DND-41 (cell line): ENCODE results near the gene MIEN1.

ENCODE experiments used
- ATAC-seq: fragments of 200-7000 bp; cut with Tn5 transposase; 3 replicates; pipeline ENCODE4 v1.9.1; 2021; ENCODE audit warnings: low read depth; ENCODE audit not compliant: insufficient read depth
- DNase-seq: peaks from one replicate; pipeline ENCODE4 v3.0.0-alpha.2; 2020
- H2AFZ ChIP-seq: 2 replicates; pipeline ENCODE4 v1.6.0; 2012; ENCODE audit warnings: low read depth, low read length
- H3K27ac ChIP-seq: 2 replicates; pipeline ENCODE4 v1.5.1; 2012; ENCODE audit warnings: low read length, inconsistent platforms
- H3K27me3 ChIP-seq: fragments of 200-600 bp; sonication (generic); 2 replicates; pipeline ENCODE4 v1.6.0; 2012; ENCODE audit warnings: low read length, mild to moderate bottlenecking, inconsistent platforms; ENCODE audit not compliant: insufficient read depth, poor library complexity
- H3K36me3 ChIP-seq: 2 replicates; pipeline ENCODE4 v1.5.1; 2012; ENCODE audit warnings: low read length, inconsistent platforms; ENCODE audit not compliant: insufficient read depth
- H3K4me1 ChIP-seq: 2 replicates; pipeline ENCODE4 v1.5.1; 2012; ENCODE audit warnings: mild to moderate bottlenecking, low read length; ENCODE audit not compliant: insufficient read depth
- H3K4me2 ChIP-seq: 2 replicates; pipeline ENCODE4 v1.6.0; 2012; ENCODE audit warnings: mild to moderate bottlenecking, moderate library complexity, low read length, inconsistent platforms; ENCODE audit not compliant: insufficient read depth
- H3K4me3 ChIP-seq, 2 experiments: fragments of 200-600 bp in 1 of 2; shearing (Covaris generic) in 1 of 2; 2 replicates each; pipeline ENCODE4 v1.5.1; 2012 to 2016; ENCODE audit warnings: inconsistent platforms in 2 of 2, low read length in 2 of 2, mild to moderate bottlenecking in 2 of 2, low read depth in 1 of 2, moderate library complexity in 1 of 2
- H3K79me2 ChIP-seq: 2 replicates; pipeline ENCODE4 v1.6.0; 2012; ENCODE audit warnings: low read length, inconsistent platforms; ENCODE audit not compliant: insufficient read depth
- H3K9ac ChIP-seq: 2 replicates; pipeline ENCODE4 v1.6.0; 2012; ENCODE audit warnings: low read depth, mild to moderate bottlenecking, inconsistent platforms, low read length, moderate library complexity
- H3K9me3 ChIP-seq: 2 replicates; pipeline ENCODE4 v1.5.1; 2012; ENCODE audit warnings: low read length, moderate library complexity, mild to moderate bottlenecking, inconsistent platforms; ENCODE audit not compliant: insufficient read depth, severe bottlenecking
- H4K20me1 ChIP-seq: 2 replicates; pipeline ENCODE4 v1.6.0; 2012; ENCODE audit warnings: low read length; ENCODE audit not compliant: insufficient read depth
- EZH2 ChIP-seq: IDR thresholded peaks from 3 replicates; pipeline ENCODE4 v1.6.1; 2012; ENCODE audit warnings: borderline replicate concordance, low read depth, mild to moderate bottlenecking, moderate library complexity, low read length, inconsistent platforms; ENCODE audit not compliant: severe bottlenecking
- TF ChIP-seq, protein P1 (sequence below): IDR thresholded peaks from 2 replicates; pipeline ENCODE4 v1.5.1; 2012; ENCODE audit warnings: borderline replicate concordance, low read length, moderate library complexity, mild to moderate bottlenecking; ENCODE audit not compliant: poor library complexity, severe bottlenecking; ENCODE audit errors: extremely low read depth

Gene MIEN1

GRCh38 chr17:39736319-39737165, 6.2 kb upstream of the MIEN1 start:
- Histone ChIP-seq H3K27ac (no peak overlapping the region), H2AFZ (no peak overlapping the region)

GRCh38 chr17:39735882-39736281, 5.5 kb upstream of the MIEN1 start:
- H3K9ac ChIP-seq: no peak overlapping the region
- H2AFZ ChIP-seq: no peak overlapping the region
- H3K27ac ChIP-seq: no peak overlapping the region
- H3K4me2 ChIP-seq: no peak overlapping the region
- H4K20me1 ChIP-seq: no peaks in the 10 kb centered on the region
- TF ChIP-seq, protein P1, sequence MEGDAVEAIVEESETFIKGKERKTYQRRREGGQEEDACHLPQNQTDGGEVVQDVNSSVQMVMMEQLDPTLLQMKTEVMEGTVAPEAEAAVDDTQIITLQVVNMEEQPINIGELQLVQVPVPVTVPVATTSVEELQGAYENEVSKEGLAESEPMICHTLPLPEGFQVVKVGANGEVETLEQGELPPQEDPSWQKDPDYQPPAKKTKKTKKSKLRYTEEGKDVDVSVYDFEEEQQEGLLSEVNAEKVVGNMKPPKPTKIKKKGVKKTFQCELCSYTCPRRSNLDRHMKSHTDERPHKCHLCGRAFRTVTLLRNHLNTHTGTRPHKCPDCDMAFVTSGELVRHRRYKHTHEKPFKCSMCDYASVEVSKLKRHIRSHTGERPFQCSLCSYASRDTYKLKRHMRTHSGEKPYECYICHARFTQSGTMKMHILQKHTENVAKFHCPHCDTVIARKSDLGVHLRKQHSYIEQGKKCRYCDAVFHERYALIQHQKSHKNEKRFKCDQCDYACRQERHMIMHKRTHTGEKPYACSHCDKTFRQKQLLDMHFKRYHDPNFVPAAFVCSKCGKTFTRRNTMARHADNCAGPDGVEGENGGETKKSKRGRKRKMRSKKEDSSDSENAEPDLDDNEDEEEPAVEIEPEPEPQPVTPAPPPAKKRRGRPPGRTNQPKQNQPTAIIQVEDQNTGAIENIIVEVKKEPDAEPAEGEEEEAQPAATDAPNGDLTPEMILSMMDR: no peak
- no peak for TF ChIP-seq EZH2
- no peaks in the 10 kb centered on the region for H3K27me3 ChIP-seq
- H3K9me3 ChIP-seq: no peaks in the 10 kb centered on the region
- peaks cover 2% of the 10 kb centered on the region; the same call in 1 of the 2 replicates for H3K4me1 ChIP-seq
- no peaks in the 10 kb centered on the region for H3K79me2 ChIP-seq
- DNase-seq (no peak), ATAC-seq (no peak)
- no peaks in the 10 kb centered on the region for H3K36me3 ChIP-seq
- H3K4me3 ChIP-seq: no peak overlapping the region

More at GRCh38 chr17:39736319-39737165, 6.2 kb upstream of the MIEN1 start:
- TF ChIP-seq, protein P1: no peak
- no peak for TF ChIP-seq EZH2
- ATAC-seq: no peak
- Histone ChIP-seq H3K9me3 (no peaks in the 10 kb centered on the region), H3K27me3 (no peaks in the 10 kb centered on the region), H3K4me1 (no peaks in the 10 kb centered on the region), H3K4me3 (no peak overlapping the region), H3K36me3 (no peaks in the 10 kb centered on the region), H3K9ac (no peak overlapping the region), H3K79me2 (no peaks in the 10 kb centered on the region), H4K20me1 (no peaks in the 10 kb centered on the region), H3K4me2 (no peak overlapping the region)
- no peak for DNase-seq

GRCh38 chr17:39732586-39732985, 2.3 kb upstream of the MIEN1 start:
- Histone ChIP-seq H3K4me2 (no peak overlapping the region), H3K4me1 (peaks cover 21% of the 10 kb centered on the region), H3K9me3 (no peaks in the 10 kb centered on the region), H3K79me2 (peaks cover 14% of the 10 kb centered on the region), H3K27me3 (no peaks in the 10 kb centered on the region), H3K27ac (no peak overlapping the region), H4K20me1 (peaks cover 4% of the 10 kb centered on the region; the same call in 1 of the 2 replicates), H3K9ac (no peak overlapping the region), H3K4me3 (no peak overlapping the region), H3K36me3 (peaks cover 19% of the 10 kb centered on the region), H2AFZ (no peak overlapping the region)
- TF ChIP-seq, protein P1: no peak
- no peak for TF ChIP-seq EZH2
- ATAC-seq (no peak), DNase-seq (no peak)
